ENCODE measurements around the gene DNM1.
A peak's percentile ranks its signal among the peaks of the same experiment; 100 is the strongest.

DNM1 gene

DNA sequence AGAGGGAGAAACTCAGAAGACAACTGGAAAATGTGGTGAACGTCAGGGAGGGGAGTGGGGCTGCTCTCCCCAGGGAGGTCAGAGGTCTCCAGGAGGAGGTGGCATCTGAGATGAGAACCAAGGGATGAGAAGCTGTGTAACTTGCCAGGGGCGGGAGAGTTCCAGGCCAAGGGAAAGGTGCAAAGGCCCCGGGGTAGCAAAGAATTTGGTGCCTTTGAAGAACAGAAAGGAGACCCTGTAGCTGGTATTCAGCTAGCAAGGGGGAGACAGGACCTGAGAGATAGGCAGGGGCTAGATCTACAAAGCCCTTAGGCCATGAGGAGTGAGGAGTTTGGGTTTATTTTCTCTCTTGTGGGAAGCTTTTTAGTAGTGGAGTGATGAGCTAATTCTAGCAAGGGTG lies 3.3 kb downstream of the DNM1 start:
- no peak for DNase-seq

DNA sequence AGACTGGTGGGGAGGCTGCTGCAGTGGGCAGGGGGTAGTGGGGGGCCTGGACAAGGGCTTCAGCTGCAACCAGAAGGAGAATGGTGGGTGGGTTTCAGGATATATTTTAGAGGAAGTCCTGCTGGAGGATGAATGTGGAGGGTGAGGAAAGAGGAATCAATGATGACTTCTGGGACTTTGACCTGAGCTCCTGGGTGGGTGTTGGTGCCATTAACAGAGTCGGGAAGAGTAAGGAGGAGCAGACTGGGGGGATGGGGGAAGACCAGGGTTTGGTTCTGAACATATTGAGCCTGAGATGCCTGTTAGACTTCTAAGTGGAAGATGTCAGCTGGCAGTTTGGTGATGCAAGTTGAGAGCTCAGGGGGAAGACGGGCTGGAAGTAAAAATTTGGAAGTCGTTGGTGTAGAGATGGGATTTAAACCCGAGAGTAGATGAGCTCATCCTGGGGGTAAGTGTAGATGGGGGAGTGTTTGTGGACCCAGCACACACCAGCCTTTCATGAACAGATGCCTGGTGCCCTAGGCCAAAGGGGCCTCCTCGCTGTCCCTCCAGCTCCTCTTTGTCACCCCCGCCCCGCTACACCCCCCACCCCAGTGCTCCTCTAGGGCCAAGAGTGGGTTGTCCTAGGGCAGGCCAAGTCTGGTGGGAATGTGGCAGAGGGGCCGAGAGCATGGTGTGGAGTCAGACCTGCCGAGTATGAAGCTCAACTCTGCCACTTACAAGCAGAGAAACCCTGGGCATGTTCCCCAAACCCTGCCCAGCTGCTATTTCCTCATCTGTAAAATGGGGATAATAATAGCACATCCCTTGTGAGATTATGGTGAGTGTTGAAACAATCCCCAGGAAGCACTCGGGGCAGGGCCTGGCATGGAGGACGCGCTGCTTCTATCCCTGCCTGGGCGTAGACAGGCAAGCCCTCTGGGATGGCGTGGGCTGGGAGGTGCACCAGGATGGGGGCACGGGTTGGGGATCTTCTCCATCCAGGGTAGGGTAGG lies 4.0 kb downstream of the DNM1 start:
- DNase-seq: no peak

DNA sequence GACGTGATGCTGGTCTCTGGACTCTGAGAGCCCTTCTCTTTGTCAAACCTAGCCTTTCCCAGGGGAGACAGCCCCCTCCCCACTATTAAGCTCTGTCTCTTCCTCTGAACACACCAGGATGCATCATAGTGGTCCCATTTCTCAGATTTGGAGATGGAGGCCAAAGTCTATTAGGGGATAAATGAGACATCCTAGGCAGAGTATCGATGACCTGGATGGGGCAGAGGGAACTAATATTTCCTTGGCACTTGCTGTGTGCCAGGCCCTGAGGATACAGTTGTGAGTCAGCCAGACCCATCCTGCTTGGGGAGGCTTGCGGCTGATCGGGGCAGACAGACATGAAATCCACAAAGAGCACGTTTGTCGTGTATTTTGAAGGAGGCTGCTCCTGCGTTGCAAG lies 5.2 kb downstream of the DNM1 start:
- no peak for DNase-seq

DNA sequence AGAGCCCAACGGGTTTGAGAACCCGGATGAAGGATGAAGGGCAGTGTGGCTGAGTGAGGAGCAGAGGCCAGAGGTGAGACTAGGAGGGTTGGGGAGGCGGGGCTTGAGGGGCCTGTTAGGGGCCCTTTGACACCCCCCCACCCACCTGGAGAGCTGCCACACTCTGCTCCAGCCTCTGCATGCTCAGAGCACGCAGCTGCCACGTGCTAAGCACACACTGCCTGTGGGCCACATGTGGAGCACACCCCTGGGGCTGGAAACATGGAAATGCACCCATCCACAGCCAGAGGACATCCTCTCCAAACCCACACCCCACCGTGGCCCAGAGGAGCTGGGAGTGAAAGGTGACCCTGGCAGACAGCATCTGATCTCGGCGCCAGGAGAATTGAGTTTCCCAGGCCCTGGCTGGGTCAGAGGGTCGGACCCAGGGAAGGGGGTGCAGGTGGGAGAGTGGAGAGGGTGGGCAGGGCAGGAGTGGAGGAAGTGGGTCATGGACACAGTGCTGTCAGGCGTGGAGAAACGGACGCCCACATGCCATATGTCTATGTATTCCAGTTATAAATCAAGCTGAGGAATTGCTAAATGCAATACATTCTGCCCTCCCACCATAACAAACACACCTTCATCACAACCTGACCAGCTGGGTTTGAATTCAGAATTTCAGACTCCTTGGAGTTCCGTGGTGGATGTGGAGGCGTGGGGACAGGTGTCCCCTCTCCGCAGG lies 5.9 kb downstream of the DNM1 start:
- no peak for DNase-seq

DNA sequence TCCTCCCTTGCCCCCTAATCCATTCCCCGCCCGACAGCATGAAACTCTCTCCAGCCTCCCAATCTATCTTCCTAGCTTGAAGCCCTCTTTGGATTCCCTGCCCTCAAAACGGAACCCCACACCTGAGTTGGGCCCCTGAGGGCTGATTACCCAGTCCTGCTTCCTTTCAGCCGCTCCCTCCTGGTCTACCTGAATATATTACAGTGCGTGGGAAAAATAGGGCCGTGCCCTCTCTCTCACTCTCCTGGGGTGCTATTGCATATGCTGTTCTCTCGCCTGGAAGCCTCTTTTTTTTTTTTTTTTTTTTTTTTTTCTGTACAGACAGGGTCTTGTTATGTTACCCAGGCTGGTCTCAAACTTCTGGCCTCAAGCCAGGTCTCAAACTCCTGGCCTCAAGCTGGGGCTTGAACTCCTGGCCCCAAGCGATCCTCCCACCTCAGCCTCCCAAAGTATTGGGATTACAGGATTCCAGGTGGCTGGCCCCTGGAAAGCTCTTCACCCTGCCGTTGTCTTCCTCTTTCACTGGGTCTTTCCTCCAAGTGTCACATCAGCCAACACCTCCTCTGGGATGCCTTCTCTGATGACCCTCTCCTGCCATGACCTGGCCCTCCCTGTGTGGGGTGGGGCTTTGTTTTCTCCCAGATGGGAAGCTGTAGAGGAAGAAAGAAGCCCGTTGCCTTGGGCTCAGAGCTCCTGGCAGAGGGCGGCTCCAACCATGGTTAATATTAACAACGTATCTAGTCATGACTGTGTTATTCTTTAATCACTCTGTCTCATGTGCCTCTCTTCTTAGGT lies 8.2 kb downstream of the DNM1 start:
- DNase-seq: no peak

DNA sequence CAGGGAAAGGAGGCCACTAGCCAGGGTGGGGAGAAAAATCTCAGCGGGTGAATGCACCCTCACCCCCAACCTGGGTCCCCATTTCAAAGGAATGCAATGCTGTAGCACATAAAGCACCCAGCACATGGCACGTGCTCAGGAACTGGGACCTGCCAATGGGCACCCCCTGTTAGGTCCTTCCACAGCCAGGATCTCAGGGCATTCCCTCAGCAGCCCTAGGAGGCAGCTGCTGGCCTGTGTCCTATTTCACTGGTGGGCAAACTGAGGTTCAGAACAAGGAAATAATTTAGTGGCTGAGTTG lies 8.8 kb downstream of the DNM1 start:
- no peak for DNase-seq

DNA sequence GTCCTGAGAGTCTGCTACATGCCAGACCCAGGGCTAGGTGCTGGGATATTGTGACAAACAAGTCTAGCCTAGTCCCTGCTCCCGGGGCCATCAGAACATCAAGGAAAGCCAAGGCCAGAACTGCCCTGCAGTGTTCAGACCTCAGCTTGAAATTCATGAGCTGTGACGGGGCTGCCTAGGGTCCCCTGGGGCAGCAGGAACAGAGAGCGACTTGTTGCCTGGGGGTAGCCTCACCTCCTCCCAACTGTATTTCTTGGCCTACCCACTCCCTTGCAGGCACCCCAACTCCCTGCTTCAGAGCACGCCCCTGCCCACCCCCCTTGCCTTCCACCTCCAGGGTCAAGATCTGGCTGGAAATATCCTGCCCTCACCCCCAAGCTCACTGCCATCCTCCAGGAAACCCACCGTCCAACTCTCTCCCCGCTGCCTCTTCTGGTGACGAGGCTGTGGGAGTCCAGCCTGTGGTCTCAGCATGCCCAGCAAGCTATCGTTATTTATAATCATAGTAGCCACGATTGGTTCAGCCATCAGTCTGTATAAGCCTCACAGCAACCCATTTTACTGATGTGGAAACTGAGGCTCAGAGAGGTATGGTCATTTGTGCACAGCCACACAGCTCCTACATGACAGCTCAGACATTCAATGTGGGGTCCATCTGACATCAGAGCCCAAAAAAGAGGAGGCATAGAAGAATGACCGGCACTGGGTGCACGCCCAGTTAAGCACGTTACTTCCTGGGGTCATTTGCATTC lies 10.7 kb downstream of the DNM1 start:
- no peak for DNase-seq

DNA sequence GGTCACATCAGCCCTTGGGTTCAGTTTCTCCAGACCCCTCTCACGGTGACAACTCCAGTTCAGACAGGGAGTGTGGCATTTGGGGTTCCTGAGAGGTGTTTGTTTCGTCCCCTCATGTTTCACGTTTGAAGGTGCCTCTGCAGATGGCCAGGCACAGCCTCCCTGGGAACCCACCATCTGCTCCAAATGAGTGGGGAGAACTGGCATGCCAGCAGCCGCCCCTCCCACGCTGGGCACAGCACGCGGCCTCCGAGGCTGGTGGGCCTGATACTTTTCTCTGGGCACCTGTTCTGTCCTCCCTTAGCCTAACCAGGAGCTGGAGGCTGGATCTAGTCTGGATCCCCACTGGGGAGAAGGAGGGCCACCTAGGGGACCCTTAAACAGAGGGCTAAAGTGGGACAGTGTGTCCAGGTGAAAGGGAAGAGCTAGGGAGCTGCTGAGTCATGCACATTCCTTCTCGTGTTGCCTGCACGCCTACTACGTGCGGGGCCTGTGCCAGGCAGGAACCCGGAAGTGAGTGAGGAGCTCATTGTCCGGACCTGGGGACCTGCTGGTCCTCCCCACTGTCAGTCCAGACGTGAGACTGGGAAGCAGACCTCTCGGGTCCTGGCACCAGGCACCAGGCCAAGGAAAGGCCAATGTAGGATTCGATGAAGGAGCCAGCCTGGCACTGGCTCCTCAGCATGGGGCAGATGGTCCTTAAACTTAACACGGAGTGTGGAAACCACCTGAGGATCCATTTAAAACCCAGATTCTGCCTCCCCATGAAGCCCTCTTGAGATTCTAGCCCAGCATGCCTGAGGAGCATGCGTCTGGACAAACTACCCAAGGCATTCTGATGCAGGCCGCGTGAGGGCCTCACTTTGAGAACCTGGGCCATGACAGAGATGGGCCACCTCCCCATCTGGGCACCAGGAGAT lies 11.7 kb downstream of the DNM1 start:
- no peak for DNase-seq

DNA sequence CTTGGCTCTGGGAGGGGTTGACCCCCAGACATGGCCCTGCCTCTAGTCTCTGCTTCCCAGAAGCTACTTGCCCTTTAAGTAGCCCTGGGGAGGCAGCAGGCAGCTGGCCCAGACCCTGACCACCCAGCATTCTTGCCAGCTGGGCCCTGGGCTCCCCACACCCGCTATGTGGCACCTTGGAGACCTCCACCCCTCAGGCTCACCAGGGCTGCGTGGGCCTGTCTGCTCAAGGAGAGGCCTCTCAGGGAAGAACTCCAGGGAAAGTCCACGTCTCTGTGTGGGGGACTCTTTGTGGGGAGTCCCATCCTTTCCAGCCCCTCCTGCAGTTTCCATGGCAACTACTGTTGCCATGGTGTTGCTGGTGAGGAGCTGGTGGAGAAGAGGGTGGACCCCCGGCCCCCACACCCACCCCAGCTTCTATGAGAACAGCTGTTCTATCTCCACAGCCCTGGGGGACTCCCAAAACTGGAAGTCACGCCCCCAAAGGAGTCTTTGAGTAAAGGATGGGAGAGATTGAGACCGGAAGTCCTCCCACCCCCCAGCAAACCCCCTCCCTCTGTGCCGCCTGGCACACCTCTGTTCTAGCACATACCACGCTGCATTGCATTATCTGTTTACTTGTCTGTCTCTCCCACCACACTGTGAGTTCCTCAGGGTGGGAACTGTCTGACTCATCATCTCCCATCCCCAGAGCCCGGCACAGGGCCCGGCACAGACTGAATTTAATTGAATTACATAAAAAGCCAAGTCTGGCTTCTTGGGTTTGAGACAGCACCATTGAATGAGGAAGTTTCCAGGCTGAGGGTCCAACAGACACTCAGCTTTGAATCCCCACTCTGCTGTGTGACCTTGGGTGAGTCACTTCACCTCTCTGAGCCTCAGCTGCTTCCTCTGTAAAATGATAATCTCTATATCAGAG lies 12.6 kb downstream of the DNM1 start:
- DNase-seq: no peak

DNA sequence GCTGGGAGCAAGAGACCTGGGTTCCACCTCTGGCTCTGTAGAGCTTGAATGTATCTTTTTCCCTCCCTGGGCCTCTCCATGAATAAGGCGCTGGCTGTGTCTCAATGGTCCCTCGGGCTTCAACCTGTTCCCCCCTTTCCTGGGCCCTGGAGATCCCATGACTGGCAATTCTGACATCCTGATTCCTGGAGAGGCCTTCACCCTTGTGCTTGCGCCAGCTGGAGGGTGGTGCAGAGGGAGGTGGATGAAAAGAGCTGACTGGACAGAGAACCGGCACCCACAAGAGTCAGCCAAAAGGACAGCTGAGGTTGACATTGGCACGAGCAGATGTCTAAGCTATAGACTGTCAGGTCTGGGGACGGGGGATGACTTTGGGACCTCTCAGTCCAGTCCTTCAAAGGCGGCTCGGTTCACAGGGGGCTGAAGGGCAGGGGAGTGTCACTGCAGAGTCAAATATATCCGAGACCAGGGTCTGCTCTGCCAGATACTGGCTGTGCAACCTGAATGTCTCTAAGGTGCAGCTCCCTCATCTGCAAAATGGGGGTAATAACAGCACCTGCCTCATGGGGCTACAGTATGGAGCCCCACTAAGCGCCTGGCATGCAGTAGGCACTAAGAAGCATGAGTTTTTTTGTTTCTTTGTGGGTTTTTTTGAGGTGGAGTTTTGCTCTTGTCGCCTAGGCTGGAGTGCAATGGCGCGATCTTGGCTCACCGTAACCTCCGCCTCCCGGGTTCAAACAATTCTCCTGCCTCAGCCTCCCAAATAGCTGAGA lies 13.8 kb downstream of the DNM1 start:
- no peak for DNase-seq

DNA sequence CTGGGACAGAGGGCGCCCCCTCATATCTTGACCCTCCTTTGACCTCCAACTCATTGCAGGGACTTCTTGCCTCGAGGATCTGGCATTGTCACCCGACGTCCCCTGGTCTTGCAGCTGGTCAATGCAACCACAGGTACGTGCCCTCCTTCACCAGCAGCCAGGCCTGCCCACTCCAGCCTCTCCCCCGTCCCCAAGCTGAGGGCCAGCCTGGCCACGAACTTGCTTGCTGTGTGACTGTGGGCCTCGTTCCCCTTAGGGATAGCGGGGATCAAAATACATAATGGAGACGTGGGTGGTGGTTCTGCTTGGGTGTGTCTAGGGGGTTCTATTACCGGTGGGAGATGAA lies 15.0 kb downstream of the DNM1 start:
- no peak for DNase-seq

DNA sequence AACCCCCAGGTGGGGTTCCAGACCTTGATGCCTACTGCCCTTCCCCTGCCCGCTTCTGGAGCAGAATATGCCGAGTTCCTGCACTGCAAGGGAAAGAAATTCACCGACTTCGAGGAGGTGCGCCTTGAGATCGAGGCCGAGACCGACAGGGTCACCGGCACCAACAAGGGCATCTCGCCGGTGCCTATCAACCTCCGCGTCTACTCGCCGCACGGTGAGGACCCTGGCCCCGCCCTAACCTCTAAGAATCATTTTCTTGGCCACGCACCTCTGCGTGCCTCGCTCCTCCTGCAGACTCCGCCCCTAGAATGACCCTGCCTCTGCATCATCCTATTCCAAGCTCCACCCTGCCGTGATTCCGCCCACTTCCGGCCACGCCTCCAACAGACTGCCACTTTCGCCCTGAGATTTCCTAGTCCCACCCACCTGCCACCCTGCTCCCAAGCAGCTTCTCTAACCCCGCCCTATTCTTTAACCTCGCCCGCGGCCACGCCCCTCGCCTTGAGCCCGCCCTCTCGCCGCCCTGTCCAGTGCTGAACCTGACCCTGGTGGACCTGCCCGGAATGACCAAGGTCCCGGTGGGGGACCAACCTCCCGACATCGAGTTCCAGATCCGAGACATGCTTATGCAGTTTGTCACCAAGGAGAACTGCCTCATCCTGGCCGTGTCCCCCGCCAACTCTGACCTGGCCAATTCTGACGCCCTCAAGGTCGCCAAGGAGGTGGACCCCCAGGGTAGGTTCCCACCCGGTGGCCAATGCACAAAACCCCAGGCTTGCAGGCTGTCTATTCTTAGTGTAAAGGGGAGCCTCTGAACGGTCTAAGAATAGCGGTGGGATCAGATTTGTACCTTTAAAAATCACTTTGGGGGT lies 15.6 kb downstream of the DNM1 start:
- DNase-seq: peak; percentile 45

DNA sequence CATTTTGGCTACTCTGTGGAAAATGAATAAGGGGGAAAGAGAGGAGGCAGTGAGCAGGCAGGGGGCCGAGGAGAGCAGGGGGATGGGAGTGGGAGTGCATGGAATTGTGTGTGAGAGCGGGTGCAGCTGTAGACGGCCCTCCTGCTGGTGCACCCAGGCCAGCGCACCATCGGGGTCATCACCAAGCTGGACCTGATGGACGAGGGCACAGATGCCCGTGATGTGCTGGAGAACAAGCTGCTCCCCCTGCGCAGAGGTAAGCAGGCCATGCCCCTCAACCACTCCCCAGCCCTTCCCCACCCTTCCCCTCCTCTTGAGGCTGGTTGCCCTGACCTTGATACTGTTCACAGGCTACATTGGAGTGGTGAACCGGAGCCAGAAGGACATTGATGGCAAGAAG lies 16.7 kb downstream of the DNM1 start:
- no peak for DNase-seq

DNA sequence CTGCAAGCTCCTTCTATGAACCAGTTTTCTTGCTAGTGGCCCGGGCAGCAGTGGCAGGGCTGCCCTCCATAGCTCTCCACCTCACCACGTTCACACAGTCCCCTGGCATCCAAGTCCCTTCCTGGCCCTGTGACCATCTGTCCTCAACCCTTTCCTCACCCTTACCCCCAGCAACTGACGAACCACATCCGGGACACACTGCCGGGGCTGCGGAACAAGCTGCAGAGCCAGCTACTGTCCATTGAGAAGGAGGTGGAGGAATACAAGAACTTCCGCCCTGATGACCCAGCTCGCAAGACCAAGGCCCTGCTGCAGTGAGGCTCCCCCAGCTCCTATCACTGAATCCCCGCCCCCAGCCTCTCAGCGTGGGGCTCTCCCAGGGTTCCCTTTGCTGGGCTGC lies 18.8 kb downstream of the DNM1 start:
- no peak for DNase-seq

DNA sequence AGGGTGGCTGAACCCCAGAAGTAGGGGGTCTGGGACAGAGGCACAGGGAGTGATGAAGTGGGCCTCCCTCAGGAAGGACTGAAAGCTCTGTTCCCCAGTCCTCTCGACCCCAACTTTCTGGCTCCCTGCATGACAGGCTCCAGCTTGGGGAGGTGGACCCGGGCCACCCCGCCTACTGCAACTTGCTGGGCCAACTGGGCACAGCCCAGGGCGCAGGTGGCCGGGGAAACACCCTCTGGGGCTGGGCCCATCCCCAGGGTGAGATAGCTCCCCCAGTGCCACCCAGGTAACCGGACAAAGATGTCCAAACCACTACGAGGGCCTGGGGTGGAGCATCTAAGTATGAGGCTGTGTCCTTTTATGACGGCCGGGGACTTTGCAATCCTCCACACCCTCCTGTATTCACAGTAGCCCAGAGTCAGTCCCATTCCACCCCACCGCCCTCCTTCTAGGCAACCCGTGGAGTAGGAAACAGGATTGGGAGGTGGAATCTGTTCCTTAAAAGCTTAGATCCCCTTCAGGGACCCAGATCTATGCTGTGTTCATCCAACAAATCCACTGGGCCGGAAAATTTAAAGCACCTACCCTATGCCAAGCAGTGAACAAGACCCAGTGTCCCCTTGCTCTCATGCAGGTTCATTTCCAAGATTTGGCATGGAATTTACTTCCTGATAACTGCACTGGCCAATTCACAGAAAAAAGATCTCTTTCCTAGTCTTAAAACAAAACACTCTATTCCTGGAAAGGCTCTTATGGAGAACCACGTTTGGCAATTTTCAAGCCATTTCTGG lies 19.9 kb downstream of the DNM1 start:
- DNase-seq: no peak

DNA sequence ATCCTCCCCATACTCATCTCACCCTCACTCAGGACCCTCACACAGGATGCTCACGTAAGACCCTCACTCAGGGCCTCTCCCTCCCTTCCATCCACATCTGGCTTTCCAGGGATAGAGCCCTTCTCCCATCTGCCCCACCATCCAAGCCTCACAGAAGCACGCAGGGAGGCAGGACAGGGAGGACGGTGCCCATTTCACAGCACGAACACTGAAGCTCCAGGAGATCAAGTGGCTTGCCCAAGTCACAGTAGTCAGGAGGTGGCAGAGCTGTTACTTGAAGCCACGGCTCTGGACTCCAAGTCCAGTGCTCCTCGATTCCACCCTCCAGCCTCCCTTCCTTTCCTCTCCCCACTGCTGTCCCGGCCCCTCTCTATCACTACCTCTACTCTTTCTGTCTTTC lies 21.7 kb downstream of the DNM1 start:
- no peak for DNase-seq

DNA sequence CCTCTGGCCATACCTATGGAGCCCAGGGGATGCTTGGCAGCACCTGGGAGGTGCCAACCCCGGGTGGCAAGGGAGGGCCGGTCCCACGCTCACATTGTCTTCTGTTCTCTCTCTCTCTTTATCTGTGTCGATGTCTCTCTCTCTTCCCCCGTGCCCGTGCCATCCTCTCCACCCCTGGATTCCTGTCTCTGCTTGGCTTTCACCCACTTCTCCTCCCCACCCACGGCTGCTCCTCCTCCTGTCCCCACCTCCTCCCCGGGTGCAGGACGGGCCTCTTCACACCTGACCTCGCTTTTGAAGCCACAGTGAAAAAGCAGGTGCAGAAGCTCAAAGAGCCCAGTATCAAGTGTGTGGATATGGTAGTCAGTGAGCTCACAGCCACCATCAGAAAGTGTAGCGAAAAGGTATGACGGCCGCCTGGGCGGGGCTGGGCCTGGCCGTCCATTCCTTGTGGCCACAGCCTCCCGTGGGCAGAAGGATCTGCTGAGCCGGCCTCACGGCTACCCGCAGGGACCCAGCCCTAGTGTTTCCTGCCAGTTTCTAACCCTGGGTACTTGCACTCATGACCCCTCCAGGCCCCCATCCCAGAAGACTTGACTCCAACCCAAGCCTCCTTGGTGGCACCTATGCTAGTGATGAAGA lies 22.7 kb downstream of the DNM1 start:
- no peak for DNase-seq

DNA sequence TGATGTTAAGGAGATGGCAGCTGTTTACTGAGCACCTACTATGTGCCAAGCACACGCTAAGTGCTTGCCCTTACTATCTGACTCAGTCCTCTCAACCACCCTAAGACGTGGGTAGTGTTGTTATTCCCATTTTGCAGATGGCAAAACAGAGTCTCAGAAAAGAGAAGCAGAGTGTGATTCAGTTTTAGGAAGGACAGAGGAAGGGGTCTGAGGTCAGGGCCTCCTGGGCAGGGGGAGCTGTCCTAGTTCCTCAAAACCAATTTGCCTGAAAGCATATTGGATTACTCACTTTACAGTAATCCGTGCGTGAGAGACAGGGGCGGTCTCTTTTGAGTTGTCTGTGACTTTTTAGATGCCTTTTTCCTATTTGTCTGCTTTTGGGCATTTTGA lies 23.2 kb downstream of the DNM1 start:
- no peak for DNase-seq
